H1 (cell line): ENCODE results near the gene INVS. TPM values are rescaled to one million over a fixed set of nuclear protein-coding genes. Genes with fewer than 3 reads are reported as not detected.

Experiments
- CTCF ChIA-PET: fragments of 300-600 bp; sonication (Branson Sonifier 250); formaldehyde crosslinking; loops from one replicate; lab custom pipeline; 2021; ENCODE audit not compliant: partially characterized antibody; lab: Charles Lee
- POLR2A ChIA-PET: fragments of 300-600 bp; sonication (Branson Sonifier 250); formaldehyde crosslinking; loops from one replicate; lab custom pipeline; 2021; ENCODE audit warnings: inconsistent platforms; ENCODE audit not compliant: partially characterized antibody; lab: Charles Lee
- DNase-seq, 2 experiments: peaks; one replicate each; pipeline versions ENCODE4 v3.0.0 to v3.0.0-alpha.2; 2010 to 2022; ENCODE audit warnings: low spot score in 2 of 2, low read depth in 1 of 2, mixed read lengths in 1 of 2
- FAIRE-seq: peaks from 2 replicates; lab custom pipeline; 2011; peaks lifted over from hg19 to GRCh38; lab: Jason Lieb, UNC
- H2AFZ ChIP-seq: 2 replicates; pipeline ENCODE4 v1.8.1; 2012; ENCODE audit warnings: low read length, inconsistent platforms
- H2AK5ac ChIP-seq: 2 replicates; pipeline ENCODE4 v1.6.1; 2013; ENCODE audit warnings: low read depth, low read length
- H2BK120ac ChIP-seq: replicated peaks from 2 replicates; pipeline ENCODE3; 2013; ENCODE audit warnings: low read depth, low read length, inconsistent platforms
- H2BK12ac ChIP-seq: 2 replicates; pipeline ENCODE4 v1.6.1; 2013; ENCODE audit warnings: low read depth, low read length
- H2BK15ac ChIP-seq: 2 replicates; pipeline ENCODE4 v1.6.1; 2013; ENCODE audit warnings: low read length
- H2BK20ac ChIP-seq: 2 replicates; pipeline ENCODE4 v1.6.1; 2013; ENCODE audit warnings: low read length
- H2BK5ac ChIP-seq: 2 replicates; pipeline ENCODE4 v1.6.1; 2013; ENCODE audit warnings: low read depth, low read length
- H3K14ac ChIP-seq: 2 replicates; pipeline ENCODE4 v1.6.1; 2013; ENCODE audit warnings: inconsistent platforms; ENCODE audit not compliant: insufficient read length
- H3K18ac ChIP-seq: 2 replicates; pipeline ENCODE4 v1.6.1; 2013; ENCODE audit warnings: low read length; ENCODE audit errors: extremely low read depth
- H3K23ac ChIP-seq: 2 replicates; pipeline ENCODE4 v1.6.1; 2013; ENCODE audit warnings: inconsistent platforms; ENCODE audit not compliant: insufficient read length
- H3K23me2 ChIP-seq: 2 replicates; pipeline ENCODE4 v1.6.1; 2013; ENCODE audit warnings: low read depth, low read length
- H3K27ac ChIP-seq: 2 replicates; pipeline ENCODE4 v1.6.1; 2011; ENCODE audit warnings: low read depth, low read length, inconsistent platforms
- H3K27me3 ChIP-seq, 4 experiments: replicated peaks in 1 of 4; 1 replicate in 1 of 4; 2 replicates in 3 of 4; pipeline versions ENCODE4 v1.6.1 to v1.8.1; 2011 to 2013; ENCODE audit warnings: low read length in 3 of 4, mild to moderate bottlenecking in 3 of 4, inconsistent platforms in 2 of 4, mixed read lengths in 2 of 4, moderate library complexity in 1 of 4; ENCODE audit not compliant: control insufficient read depth in 3 of 4, insufficient read depth in 3 of 4; ENCODE audit errors: extremely low read depth in 1 of 4
- H3K36me3 ChIP-seq, 4 experiments: 2 replicates each; pipeline versions ENCODE4 v1.6.1 to v1.8.1; 2011 to 2013; ENCODE audit warnings: mild to moderate bottlenecking in 4 of 4, low read length in 3 of 4, moderate library complexity in 2 of 4, control low read depth in 1 of 4, inconsistent platforms in 1 of 4; ENCODE audit not compliant: insufficient read depth in 4 of 4, control insufficient read depth in 2 of 4
- H3K4ac ChIP-seq: replicated peaks from 2 replicates; pipeline ENCODE3; 2013; ENCODE audit warnings: low read length, low read depth, mixed read lengths, inconsistent platforms; ENCODE audit not compliant: insufficient read length
- H3K4me1 ChIP-seq, 4 experiments: replicated peaks in 1 of 4; 1 replicate in 1 of 4; 2 replicates in 3 of 4; pipeline versions ENCODE4 v1.6.1 to v1.8.1; 2011 to 2013; ENCODE audit warnings: low read length in 3 of 4, inconsistent platforms in 2 of 4, mixed read lengths in 1 of 4; ENCODE audit not compliant: insufficient read depth in 4 of 4, control insufficient read depth in 3 of 4
- H3K4me2 ChIP-seq, 2 experiments: 2 replicates each; pipeline versions ENCODE4 v1.6.1 to v1.8.1; 2011 to 2013; ENCODE audit warnings: low read depth in 2 of 2, low read length in 2 of 2, control low read depth in 1 of 2, inconsistent platforms in 1 of 2, mild to moderate bottlenecking in 1 of 2; ENCODE audit not compliant: insufficient read depth in 1 of 2
- H3K4me3 ChIP-seq, 4 experiments: fragments of 200-600, 300-600 bp in 1 of 4; sonication (generic), shearing (Covaris generic), sonication (Bioruptor Twin) in 1 of 4; 2 replicates each; pipeline versions ENCODE4 v1.5.1 to v1.8.1; 2011 to 2016; ENCODE audit warnings: low read length in 4 of 4, low read depth in 3 of 4, control low read depth in 2 of 4, inconsistent platforms in 2 of 4, mild to moderate bottlenecking in 2 of 4, mixed read lengths in 1 of 4, moderate library complexity in 1 of 4; ENCODE audit not compliant: insufficient read depth in 2 of 4; ENCODE audit errors: extremely low read depth in 1 of 4
- H3K56ac ChIP-seq: replicated peaks from 2 replicates; pipeline ENCODE3; 2013; ENCODE audit warnings: low read depth, mild to moderate bottlenecking, mixed read lengths, low read length, inconsistent platforms; ENCODE audit not compliant: insufficient read length
- H3K79me1 ChIP-seq: 2 replicates; pipeline ENCODE4 v1.6.1; 2013; ENCODE audit warnings: low read depth, low read length, control low read depth
- H3K79me2 ChIP-seq, 2 experiments: 2 replicates each; pipeline versions ENCODE4 v1.6.1 to v1.8.1; 2012 to 2013; ENCODE audit warnings: low read length in 2 of 2, mild to moderate bottlenecking in 2 of 2, inconsistent platforms in 1 of 2; ENCODE audit not compliant: insufficient read depth in 2 of 2, control insufficient read depth in 1 of 2
- H3K9ac ChIP-seq, 4 experiments: replicated peaks in 1 of 4; 1 replicate in 1 of 4; 2 replicates in 3 of 4; pipeline versions ENCODE4 v1.6.1 to v1.8.1; 2011 to 2013; ENCODE audit warnings: low read depth in 3 of 4, low read length in 3 of 4, control low read depth in 2 of 4, mild to moderate bottlenecking in 2 of 4, moderate library complexity in 2 of 4, inconsistent platforms in 1 of 4; ENCODE audit errors: extremely low read depth in 1 of 4
- H3K9me3 ChIP-seq, 2 experiments: 2 replicates each; pipeline versions ENCODE4 v1.6.1 to v1.8.1; 2012 to 2013; ENCODE audit warnings: mild to moderate bottlenecking in 2 of 2, moderate library complexity in 2 of 2, control low read depth in 1 of 2, inconsistent platforms in 1 of 2, low read depth in 1 of 2, low read length in 1 of 2, mixed read lengths in 1 of 2; ENCODE audit not compliant: insufficient read depth in 2 of 2
- H4K20me1 ChIP-seq, 2 experiments: replicated peaks in 1 of 2; 2 replicates each; pipeline versions ENCODE3 to v1.8.1; 2011 to 2013; ENCODE audit warnings: inconsistent platforms in 2 of 2, low read length in 2 of 2, mild to moderate bottlenecking in 1 of 2; ENCODE audit not compliant: insufficient read depth in 2 of 2, control insufficient read depth in 1 of 2
- H4K5ac ChIP-seq: 2 replicates; pipeline ENCODE4 v1.6.1; 2013; ENCODE audit warnings: low read length, low read depth, mixed read lengths, inconsistent platforms; ENCODE audit not compliant: insufficient read length
- H4K8ac ChIP-seq: 2 replicates; pipeline ENCODE4 v1.8.0; 2013; ENCODE audit warnings: mild to moderate bottlenecking, moderate library complexity, low read length, inconsistent platforms; ENCODE audit not compliant: insufficient read depth; ENCODE audit errors: extremely low read depth
- H4K91ac ChIP-seq: replicated peaks from 2 replicates; pipeline ENCODE3; 2013; ENCODE audit warnings: low read length, mixed read lengths, inconsistent platforms; ENCODE audit not compliant: insufficient read length
- BCL11A ChIP-seq, 2 experiments: IDR thresholded peaks; one replicate each; pipeline ENCODE4 v1.6.1; 2011; ENCODE audit warnings: low read depth in 2 of 2, low read length in 2 of 2, mild to moderate bottlenecking in 2 of 2
- CHD2 ChIP-seq: IDR thresholded peaks from 2 replicates; pipeline ENCODE4 v1.6.1; 2012; ENCODE audit warnings: low read length, improper control_type of control experiment
- CTBP2 ChIP-seq: IDR thresholded peaks from 2 replicates; pipeline ENCODE4 v1.7.0; 2011; ENCODE audit warnings: borderline replicate concordance, mild to moderate bottlenecking, moderate library complexity, mixed read lengths, low read length; ENCODE audit not compliant: insufficient read depth, insufficient read length
- EGR1 ChIP-seq: IDR thresholded peaks from 2 replicates; pipeline ENCODE4 v1.6.1; 2011; ENCODE audit warnings: low read depth, low read length, borderline replicate concordance
- JUND ChIP-seq: IDR thresholded peaks from 2 replicates; pipeline ENCODE4 v1.6.1; 2011; ENCODE audit warnings: mild to moderate bottlenecking, improper control_type of control experiment, low read length
- MAFK ChIP-seq: IDR thresholded peaks from 2 replicates; pipeline ENCODE4 v1.6.1; 2012; ENCODE audit warnings: low read depth, mild to moderate bottlenecking, improper control_type of control experiment, low read length
- NANOG ChIP-seq: IDR thresholded peaks from 2 replicates; pipeline ENCODE4 v1.6.1; 2011; ENCODE audit warnings: low read length, low read depth, mild to moderate bottlenecking, inconsistent platforms; ENCODE audit not compliant: insufficient read depth, poor library complexity, severe bottlenecking
- POU5F1 ChIP-seq: IDR thresholded peaks from 2 replicates; pipeline ENCODE4 v1.6.1; 2011; ENCODE audit warnings: low read depth, mild to moderate bottlenecking, low read length, moderate library complexity
- RBBP5 ChIP-seq: IDR thresholded peaks from 2 replicates; pipeline ENCODE4 v1.7.1; 2012; ENCODE audit warnings: low read depth, mild to moderate bottlenecking, inconsistent platforms, low read length, moderate library complexity, borderline replicate concordance
- RNF2 ChIP-seq: fragments of 200-900, 300-1000 bp; sonication (generic); IDR thresholded peaks from 2 replicates; pipeline ENCODE4 v1.7.1; 2016; ENCODE audit warnings: borderline replicate concordance, low read depth, mild to moderate bottlenecking, antibody characterized with exemption, low read length; ENCODE audit not compliant: poor library complexity, severe bottlenecking; ENCODE audit errors: missing control alignments
- SIRT6 ChIP-seq: IDR thresholded peaks from one replicate; pipeline ENCODE4 v1.7.1; 2012; ENCODE audit warnings: low read length, inconsistent platforms
- SP1 ChIP-seq: IDR thresholded peaks from 2 replicates; pipeline ENCODE4 v1.6.1; 2011; ENCODE audit warnings: low read depth, low read length
- TEAD4 ChIP-seq: IDR thresholded peaks from 2 replicates; pipeline ENCODE4 v1.6.1; 2012; ENCODE audit warnings: low read depth, low read length, inconsistent platforms, mixed read lengths
- YY1 ChIP-seq: IDR thresholded peaks from 2 replicates; pipeline ENCODE4 v1.6.1; 2011; ENCODE audit warnings: low read depth, mild to moderate bottlenecking, low read length
- WGBS, 2 experiments: shearing (Covaris generic) in 1 of 2; methylation state at CpG; one replicate each; pipeline versions ENCODE4 v1.1.6 to v1.1.7; 2013 to 2015; ENCODE audit warnings: low lambda C conversion rate in 2 of 2, mixed read lengths in 2 of 2, inconsistent platforms in 1 of 2, low coverage in 1 of 2, missing lambda C conversion rate in 1 of 2; ENCODE audit not compliant: insufficient replicate concordance in 2 of 2, insufficient coverage in 1 of 2, insufficient read length in 1 of 2; ENCODE audit errors: extremely low coverage in 1 of 2, missing lambda C conversion rate in 1 of 2; 5-methylcytosine and 5-hydroxymethylcytosine counted together
- polyA plus RNA-seq, 7 experiments: library from polyadenylated mRNA; depleted of rRNA in 3 of 7; stranded (reverse) in 5 of 7; unstranded in 2 of 7; fragments of >200 nt in 5 of 7; fragments of 200-250 nt in 2 of 7; gene quantifications; 1 replicate in 5 of 7; 2 replicates in 1 of 7; 4 replicates in 1 of 7; pipeline versions ENCODE4 v1.2.1 to v1.2.3, GENCODE V29; 2011 to 2013; ENCODE audit warnings: missing spikeins in 2 of 7, mixed read lengths in 2 of 7
- total RNA-seq: library from RNA; stranded (reverse); fragmentation: NEBNext Ultra II Directional; extraction: Animal tissue kit (Norgen Biotek cat#: 25700); gene quantifications from 2 replicates; pipeline ENCODE4 v1.2.1, GENCODE V29; 2021
- TF ChIP-seq, protein P1 (sequence below): IDR thresholded peaks from 2 replicates; pipeline ENCODE4 v1.6.1; 2012; ENCODE audit warnings: inconsistent platforms

The INVS gene
- total and polyA plus RNA-seq, 2 of the 8 experiments (the other 6 are each of a cell fraction or from before 2014, with no cell fraction given), result 4.1 to 6.9 TPM

DNA sequence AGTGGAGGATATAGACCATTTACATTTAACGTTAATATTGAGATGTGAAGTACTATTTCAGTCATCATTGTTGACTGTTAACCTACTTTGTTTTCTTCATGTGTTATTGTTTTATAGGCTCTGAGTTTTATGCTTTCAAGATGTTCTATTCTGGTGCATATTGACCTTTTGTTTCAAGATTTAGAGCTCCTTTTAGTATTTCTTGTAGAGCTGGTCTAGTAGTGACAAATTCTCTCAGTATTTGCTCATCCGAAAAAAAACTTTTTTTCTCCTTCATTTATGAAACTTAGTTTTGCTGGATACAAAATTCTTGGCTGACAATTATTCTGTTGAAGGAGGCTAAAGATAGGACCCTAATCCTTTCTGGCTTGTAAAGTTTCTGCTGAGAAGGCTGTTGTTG lies 91.3 kb downstream of the INVS start:
- Histone ChIP-seq H3K9ac (no peak overlapping the region), H3K4ac (no peak overlapping the region), H3K14ac (no peak overlapping the region), H3K4me2 (no peak overlapping the region), H2AK5ac (no peak overlapping the region), H3K23me2 (no peaks in the 10 kb centered on the region), H2AFZ (no peak overlapping the region), H2BK120ac (no peak overlapping the region), H3K79me1 (no peaks in the 10 kb centered on the region), H3K56ac (no peak overlapping the region), H4K5ac (no peak overlapping the region), H3K9me3 (peaks cover 0 to 7% of the 10 kb centered on the region in 2 experiments; a peak in 2 of 4 replicates), H3K23ac (no peak overlapping the region), H3K27ac (no peak overlapping the region), H4K91ac (no peak overlapping the region), H3K4me1 (peaks cover 0 to 2% (median 0%) of the 10 kb centered on the region in 4 experiments; a peak in 1 of 7 replicates), H2BK5ac (no peak overlapping the region), H3K27me3 (no peaks in the 10 kb centered on the region), H3K18ac (no peak overlapping the region), H3K4me3 (no peak overlapping the region), H3K79me2 (no peaks in the 10 kb centered on the region), H2BK15ac (no peak overlapping the region), H2BK12ac (no peak overlapping the region), H4K8ac (no peak overlapping the region), H2BK20ac (no peak overlapping the region), H4K20me1 (no peaks in the 10 kb centered on the region), H3K36me3 (no peaks in the 10 kb centered on the region; a peak in 1 of 8 replicates)
- CTCF ChIA-PET, result no interaction called here
- POLR2A ChIA-PET, result no interaction called here
- FAIRE-seq, result no peak
- WGBS, 2 experiments, result 89% methylated on average over 2 of the region's 2 CpGs; no CpG with 5 or more reads in 1 of the 2 experiments
- no peak for DNase-seq
- TF ChIP-seq NANOG (no peak), YY1 (no peak), CTBP2 (no peak), MAFK (no peak), SP1 (no peak), POU5F1 (no peak), CHD2 (no peak), EGR1 (no peak), JUND (no peak), BCL11A (IDR thresholded peaks at IDR 0.05; ENCODE audit: low read depth in 2 of 2, low read length in 2 of 2) (no peak), TEAD4 (no peak), RBBP5 (no peak), SIRT6 (no peak), RNF2 (no peak)
- TF ChIP-seq, protein P1, sequence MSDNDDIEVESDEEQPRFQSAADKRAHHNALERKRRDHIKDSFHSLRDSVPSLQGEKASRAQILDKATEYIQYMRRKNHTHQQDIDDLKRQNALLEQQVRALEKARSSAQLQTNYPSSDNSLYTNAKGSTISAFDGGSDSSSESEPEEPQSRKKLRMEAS, result no peak
